Peyer's patch (tissue), 4 donors: ENCODE results near the gene TRMT44.

ENCODE experiments used
- POLR2A ChIP-seq, 2 donors: fragments of 450-650 bp; IDR thresholded peaks; one replicate each; pipeline ENCODE4 v1.5.1; 2017; ENCODE audit warnings: antibody characterized with exemption in 2 of 2, mild to moderate bottlenecking in 2 of 2, moderate library complexity in 2 of 2
- TF ChIP-seq, protein P1 (sequence below), 6 experiments: fragments of 450-650 bp in 4 of 6; fragments of 200-600 bp in 2 of 6; sonication (generic) in 1 of 6; IDR thresholded peaks; one replicate each; pipeline ENCODE4 v1.5.1; 2017 to 2019; ENCODE audit warnings: antibody characterized with exemption in 6 of 6, mild to moderate bottlenecking in 3 of 6, moderate library complexity in 1 of 6

DNA sequence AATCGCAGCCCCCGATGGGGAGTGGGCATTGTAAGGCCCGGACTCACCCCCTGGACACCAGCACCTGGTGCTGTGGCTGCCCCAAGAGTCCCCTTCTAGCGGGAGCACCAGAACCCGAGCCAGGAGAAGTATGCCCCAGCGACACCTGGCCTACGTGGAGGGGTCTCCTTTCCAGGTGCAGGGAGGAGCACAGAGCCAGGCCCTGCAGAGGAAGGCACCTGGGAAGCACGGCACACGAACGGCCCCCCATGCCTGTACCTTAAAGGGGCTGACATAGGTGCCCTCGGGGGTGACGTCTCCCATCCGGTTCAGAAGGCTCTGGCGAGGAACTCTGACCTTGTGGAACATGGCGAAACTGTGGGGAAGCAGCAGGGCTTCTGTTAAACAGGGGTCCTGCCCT is 41.3 kb upstream of the TRMT44 start:
- TF ChIP-seq, protein P1, sequence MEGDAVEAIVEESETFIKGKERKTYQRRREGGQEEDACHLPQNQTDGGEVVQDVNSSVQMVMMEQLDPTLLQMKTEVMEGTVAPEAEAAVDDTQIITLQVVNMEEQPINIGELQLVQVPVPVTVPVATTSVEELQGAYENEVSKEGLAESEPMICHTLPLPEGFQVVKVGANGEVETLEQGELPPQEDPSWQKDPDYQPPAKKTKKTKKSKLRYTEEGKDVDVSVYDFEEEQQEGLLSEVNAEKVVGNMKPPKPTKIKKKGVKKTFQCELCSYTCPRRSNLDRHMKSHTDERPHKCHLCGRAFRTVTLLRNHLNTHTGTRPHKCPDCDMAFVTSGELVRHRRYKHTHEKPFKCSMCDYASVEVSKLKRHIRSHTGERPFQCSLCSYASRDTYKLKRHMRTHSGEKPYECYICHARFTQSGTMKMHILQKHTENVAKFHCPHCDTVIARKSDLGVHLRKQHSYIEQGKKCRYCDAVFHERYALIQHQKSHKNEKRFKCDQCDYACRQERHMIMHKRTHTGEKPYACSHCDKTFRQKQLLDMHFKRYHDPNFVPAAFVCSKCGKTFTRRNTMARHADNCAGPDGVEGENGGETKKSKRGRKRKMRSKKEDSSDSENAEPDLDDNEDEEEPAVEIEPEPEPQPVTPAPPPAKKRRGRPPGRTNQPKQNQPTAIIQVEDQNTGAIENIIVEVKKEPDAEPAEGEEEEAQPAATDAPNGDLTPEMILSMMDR (IDR thresholded peaks at IDR 0.05), result no peak
- no peak for TF ChIP-seq POLR2A (IDR thresholded peaks at IDR 0.05)
